DMS79 treated with DMSO at 0.1 percent for 48 hours (cell line): ENCODE results near the gene LY6G5C.
"Not testable (repeated sequence)": the region's sequence is repeated elsewhere in the genome, so short reads cannot be mapped to it uniquely, and the experiment has no call there.

ENCODE experiments used
- DNase-seq: peaks from one replicate; lab custom pipeline; 2025; lab: John Stamatoyannopoulos, UW

The LY6G5C gene

GRCh38 chr6:31715022-31715958 is 34.4 kb upstream of the LY6G5C start, which contains the start of gene LY6G6D:
Gene LY6G6D (plus strand): TSS chr6:31715348. CDS start chr6:31715356, 8 bp downstream.
- no peak for DNase-seq

GRCh38 chr6:31713991-31714684 is 33.3 kb upstream of the LY6G5C start:
- DNase-seq, result peak; percentile 21

DNA sequence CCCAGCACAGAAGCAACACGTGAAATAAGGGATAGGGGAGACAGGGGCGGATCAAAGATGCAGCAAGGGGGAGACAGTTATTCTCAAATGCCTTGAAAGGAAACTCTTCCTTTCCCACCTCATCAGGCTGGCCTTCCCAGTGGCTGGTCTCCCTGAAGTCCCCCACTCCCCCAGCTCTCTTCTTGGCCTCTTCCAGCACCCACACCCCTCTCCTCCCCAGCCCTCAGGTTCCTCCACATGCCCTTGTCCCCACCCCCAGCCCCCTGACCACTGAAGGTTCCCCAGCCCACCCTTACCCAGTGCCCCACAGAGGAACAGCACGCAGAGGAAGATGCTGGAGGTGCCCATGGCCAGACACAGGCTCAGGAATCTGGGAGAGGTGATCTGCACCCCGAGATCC is 32.6 kb upstream of the LY6G5C start:
- DNase-seq, result no peak

DNA sequence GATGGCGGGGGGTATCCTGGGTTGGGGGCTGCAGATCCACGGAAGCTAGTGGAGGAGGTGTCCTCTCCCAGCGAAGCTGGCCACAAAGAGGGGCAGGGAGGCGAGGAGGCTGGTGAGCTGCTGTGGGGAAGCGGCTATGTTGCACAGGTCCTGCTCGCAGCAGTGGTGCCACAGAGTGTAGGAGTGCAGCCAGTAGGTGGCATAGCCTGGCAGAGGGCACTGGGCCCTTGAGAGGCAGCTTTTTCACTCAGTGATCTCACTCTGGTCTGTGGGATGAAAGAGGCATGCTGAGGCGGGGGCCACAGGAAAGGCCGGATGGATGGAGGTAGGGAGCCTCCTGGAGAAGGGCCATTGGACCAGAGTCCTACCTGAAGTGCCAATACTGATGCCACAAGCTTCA is 31.4 kb upstream of the LY6G5C start:
- no peak for DNase-seq

DNA sequence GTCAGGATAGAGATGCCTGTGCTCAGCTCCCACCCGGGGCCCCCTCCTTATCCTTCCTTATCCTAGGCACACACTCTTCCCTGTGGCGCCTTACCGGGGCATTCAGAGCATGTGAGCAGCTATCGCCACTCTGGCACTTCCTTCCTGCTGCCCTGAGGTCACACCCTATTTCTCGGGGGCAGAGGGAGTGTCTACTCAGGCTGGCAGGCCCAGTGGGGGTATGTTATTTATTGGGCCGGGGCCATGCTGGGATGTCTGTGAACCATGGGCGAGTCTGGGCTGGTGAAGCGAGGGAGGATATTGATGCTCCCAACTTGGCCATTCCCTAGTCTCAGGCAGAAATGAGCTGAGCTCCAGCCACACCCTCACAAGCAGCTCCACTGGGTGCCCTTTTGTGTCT is 30.4 kb upstream of the LY6G5C start:
- DNase-seq, result no peak

- DNase-seq, result no peak
These were observed 29.8 kb upstream of the LY6G5C start for GRCh38 chr6:31710523-31711219.

GRCh38 chr6:31709157-31709556 is 28.3 kb upstream of the LY6G5C start:
- not testable (repeated sequence) for DNase-seq

GRCh38 chr6:31708224-31708623 is 27.4 kb upstream of the LY6G5C start:
- no peak for DNase-seq

GRCh38 chr6:31707701-31708100 is 26.8 kb upstream of the LY6G5C start:
- DNase-seq, result no peak

- DNase-seq, result no peak
These were observed 25.7 kb upstream of the LY6G5C start, which contains the start of gene LY6G6F for GRCh38 chr6:31706599-31706998. Gene LY6G6F (plus strand): TSS chr6:31706866. CDS start chr6:31706907, 41 bp downstream.

DNA sequence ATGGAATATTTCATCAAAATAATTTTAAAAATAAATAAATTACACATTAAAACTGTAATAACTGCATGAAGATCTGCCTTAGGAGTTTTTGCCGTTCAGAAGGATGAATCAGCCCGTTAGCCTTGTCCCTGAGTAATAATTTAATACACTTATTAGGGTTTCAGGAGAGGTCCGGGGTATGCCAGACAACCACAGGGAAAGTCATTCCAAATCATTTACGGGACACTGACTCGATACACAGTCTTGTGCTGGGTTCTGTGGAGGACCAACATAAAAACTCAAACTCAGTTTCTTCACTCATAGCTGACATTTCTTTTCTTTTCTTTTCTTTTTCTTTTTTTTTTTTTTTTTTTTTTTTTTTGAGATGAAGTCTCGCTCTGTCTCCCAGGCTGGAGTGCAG is 25.1 kb upstream of the LY6G5C start:
- DNase-seq, result no peak

DNA sequence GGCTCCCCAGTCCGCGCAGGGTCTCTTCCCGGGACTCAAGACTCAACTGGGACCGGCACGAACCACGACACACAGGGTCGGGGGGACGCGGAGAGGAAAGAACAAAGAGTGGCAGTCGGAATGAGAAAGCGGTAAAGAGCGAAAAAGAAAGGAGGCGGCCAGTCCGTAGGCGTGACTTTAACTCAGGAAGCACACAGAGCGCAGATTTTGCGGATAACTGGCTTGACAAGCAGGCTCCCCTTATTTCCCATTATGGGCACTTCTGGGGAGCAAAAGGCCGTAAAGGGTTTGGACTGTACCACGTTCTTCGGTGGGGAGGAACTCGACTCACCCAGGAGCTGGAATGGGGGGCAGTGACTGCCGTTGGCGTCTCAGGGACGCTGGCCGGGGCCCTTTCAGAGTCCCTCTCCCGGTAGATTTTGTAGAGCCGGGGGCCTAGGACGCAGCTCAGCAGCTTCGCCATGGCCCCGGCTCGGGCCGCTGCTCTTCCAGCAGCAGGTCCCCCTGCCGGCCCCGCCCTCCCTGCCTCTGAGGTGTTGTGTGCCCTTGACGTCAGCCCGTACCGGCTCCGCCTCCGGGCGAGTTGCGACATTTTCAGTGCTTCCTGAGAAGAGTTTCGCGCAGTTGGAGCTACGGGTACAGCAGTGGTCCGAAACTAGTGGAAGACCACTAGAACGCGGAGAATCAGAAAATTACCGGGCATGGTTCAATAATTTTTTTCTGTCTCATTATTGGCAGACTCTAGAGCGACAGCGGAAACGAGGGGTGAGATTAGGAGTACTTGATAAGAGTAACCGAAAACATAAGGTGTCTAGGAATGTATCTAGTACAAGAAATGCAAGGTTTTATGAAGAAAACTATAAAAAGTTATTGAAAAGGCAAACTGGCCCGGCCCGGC is 22.2 kb upstream of the LY6G5C start, which contains the start of gene ABHD16A:
ABHD16A (minus strand) TSS at position 506 of the 898 bp plus-strand sequence; CDS start at position 463, 43 bp downstream.
- DNase-seq, result peak; percentile 94

DNA sequence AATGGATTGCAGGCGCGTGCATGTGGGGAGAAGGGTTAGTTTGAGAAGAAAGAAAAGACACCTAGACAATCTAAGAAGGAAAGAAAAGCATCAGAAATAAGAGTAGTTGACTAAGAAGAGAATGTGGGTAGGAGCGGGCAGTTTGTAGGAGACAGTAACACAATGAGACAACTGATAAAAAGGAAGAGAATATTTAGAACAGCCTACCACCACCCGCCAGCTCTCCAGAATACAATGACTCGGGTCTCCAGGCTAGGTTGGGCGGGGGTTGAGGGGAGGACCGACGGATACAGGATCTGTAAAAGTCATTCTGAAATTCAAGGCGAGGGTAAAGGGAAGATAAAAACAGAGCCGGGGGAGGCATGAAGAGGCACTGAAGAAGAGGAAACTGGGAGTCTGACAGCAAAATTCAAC is 21.5 kb upstream of the LY6G5C start:
- peak; percentile 36 for DNase-seq

DNA sequence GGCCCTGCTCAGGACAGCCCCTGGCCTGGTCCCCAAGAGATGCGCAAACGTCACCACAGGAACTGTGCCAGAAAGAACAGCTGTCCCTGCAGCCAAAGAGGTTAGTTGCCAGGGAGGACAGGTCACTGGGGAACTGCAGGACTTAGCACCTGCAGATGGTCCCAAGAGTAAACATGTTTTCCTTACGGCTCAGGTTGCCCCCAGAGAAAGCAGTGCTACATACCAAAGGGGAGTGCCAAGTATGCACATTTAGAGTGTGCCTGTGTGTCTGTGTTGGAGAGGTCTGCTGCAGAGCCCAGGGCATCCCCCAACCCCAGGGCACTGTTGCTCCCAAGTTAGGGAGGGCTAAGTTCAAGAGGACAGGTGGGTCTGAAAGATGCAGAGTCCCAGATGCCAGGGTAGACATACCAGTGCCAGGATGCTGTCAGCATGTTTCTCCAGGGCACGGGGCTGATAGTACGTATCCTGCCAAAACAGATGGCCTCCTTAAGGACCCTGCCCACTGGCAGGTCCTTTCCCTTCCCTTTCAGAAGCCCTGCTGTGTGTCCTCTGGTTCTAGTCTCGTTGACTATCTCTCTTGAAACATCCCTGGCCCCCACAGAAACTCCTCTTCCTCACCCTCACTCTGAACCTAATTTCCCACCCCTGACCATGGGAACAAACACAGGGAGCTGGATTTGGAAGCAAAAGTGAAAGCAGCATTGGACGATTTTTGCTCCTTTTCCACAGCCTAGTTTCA is 21.0 kb upstream of the LY6G5C start:
- DNase-seq, result peak; percentile 66

GRCh38 chr6:31700740-31701401 is 20.0 kb upstream of the LY6G5C start:
- no peak for DNase-seq

GRCh38 chr6:31697555-31697954 is 16.7 kb upstream of the LY6G5C start:
- no peak for DNase-seq

- no peak for DNase-seq
These were observed 12.7 kb upstream of the LY6G5C start for GRCh38 chr6:31693535-31693934.

GRCh38 chr6:31692886-31693285 is 12.0 kb upstream of the LY6G5C start:
- no peak for DNase-seq

- no peak for DNase-seq
These were observed 11.5 kb upstream of the LY6G5C start for GRCh38 chr6:31692353-31692752.

DNA sequence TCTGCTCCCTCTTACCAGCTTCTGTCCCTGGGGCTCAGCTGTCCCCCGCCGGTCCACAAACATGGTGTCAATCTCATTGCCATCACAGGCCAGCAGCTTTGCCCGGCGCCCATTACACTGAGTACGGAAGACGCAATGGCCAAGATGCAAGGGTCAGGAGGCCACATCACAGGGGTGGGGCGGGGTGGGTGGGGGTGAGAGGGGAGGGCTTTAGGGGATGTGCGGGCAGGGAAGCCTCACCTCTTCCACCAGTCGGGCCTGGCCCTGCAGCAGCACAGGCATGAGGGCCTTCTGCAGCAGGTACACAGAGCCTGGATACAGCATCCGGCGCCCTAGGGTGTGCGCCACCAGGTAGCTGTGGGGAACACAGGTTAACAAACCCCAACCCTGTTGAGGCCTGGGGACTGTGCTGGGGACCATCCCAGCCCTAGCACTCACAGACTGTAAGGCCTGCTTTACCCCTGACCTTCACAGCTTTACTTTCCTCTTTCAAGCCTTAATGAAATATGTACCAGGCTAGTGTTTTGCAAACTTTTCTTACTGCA is 10.8 kb upstream of the LY6G5C start:
- no peak for DNase-seq
